Liver (tissue), 9 donors: ENCODE results near the gene TUNAR. TPM values are rescaled to one million over a fixed set of nuclear protein-coding genes. Genes with fewer than 3 reads are reported as not detected.

ENCODE experiments used
- DNase-seq: peaks from one replicate; pipeline ENCODE4 v3.0.0-alpha.2; 2017; ENCODE audit warnings: low spot score
- H3K27ac ChIP-seq, 2 donors: one replicate each; pipeline ENCODE4 v1.7.0; 2013; ENCODE audit warnings: inconsistent platforms in 2 of 2, low read length in 2 of 2, control low read depth in 1 of 2, low read depth in 1 of 2, mild to moderate bottlenecking in 1 of 2
- H3K27me3 ChIP-seq, 4 donors: one replicate each; pipeline versions ENCODE4 v1.6.1 to v1.7.0; 2013; ENCODE audit warnings: low read length in 3 of 4, inconsistent platforms in 1 of 4, mild to moderate bottlenecking in 1 of 4, moderate library complexity in 1 of 4; ENCODE audit not compliant: control insufficient read depth in 4 of 4, insufficient read depth in 4 of 4
- H3K36me3 ChIP-seq, 4 donors: one replicate each; pipeline versions ENCODE4 v1.6.1 to v1.7.0; 2013; ENCODE audit warnings: low read length in 3 of 4, mild to moderate bottlenecking in 3 of 4, low read depth in 1 of 4, moderate library complexity in 1 of 4; ENCODE audit not compliant: control insufficient read depth in 4 of 4, insufficient read depth in 3 of 4
- H3K4me1 ChIP-seq, 4 donors: one replicate each; pipeline versions ENCODE4 v1.6.1 to v1.7.0; 2013; ENCODE audit warnings: low read length in 3 of 4, mild to moderate bottlenecking in 3 of 4, moderate library complexity in 1 of 4; ENCODE audit not compliant: control insufficient read depth in 4 of 4, insufficient read depth in 4 of 4
- H3K4me3 ChIP-seq, 3 donors: one replicate each; pipeline versions ENCODE4 v1.6.1 to v1.7.0; 2013; ENCODE audit warnings: low read length in 3 of 3, control low read depth in 1 of 3, low read depth in 1 of 3, mild to moderate bottlenecking in 1 of 3
- H3K9ac ChIP-seq, 2 donors: one replicate each; pipeline ENCODE4 v1.7.0; 2013; ENCODE audit warnings: low read length in 2 of 2, mild to moderate bottlenecking in 2 of 2, moderate library complexity in 2 of 2, control low read depth in 1 of 2, low read depth in 1 of 2
- H3K9me3 ChIP-seq, 4 donors: one replicate each; pipeline versions ENCODE4 v1.6.1 to v1.7.0; 2013; ENCODE audit warnings: low read length in 3 of 4; ENCODE audit not compliant: control insufficient read depth in 4 of 4
- ATF3 ChIP-seq: IDR thresholded peaks from 2 replicates; pipeline ENCODE4 v1.6.1; 2016; ENCODE audit warnings: antibody characterized with exemption
- GABPA ChIP-seq, 2 donors: IDR thresholded peaks in 1 of 2; conservative IDR thresholded peaks in 1 of 2; 2 replicates each; pipeline ENCODE4 v1.6.1; 2016; ENCODE audit warnings: antibody characterized with exemption in 2 of 2, mild to moderate bottlenecking in 1 of 2, moderate library complexity in 1 of 2
- MAX ChIP-seq: IDR thresholded peaks from 2 replicates; pipeline ENCODE4 v1.6.1; 2016; ENCODE audit warnings: antibody characterized with exemption
- YY1 ChIP-seq: IDR thresholded peaks from 2 replicates; pipeline ENCODE4 v1.6.1; 2016; ENCODE audit warnings: antibody characterized with exemption, mild to moderate bottlenecking
- WGBS: extraction: QIAGEN DNeasy Blood & Tissue Kit; methylation state at CpG from one replicate; pipeline ENCODE4 v1.1.7; 2013; 5-methylcytosine and 5-hydroxymethylcytosine counted together
- polyA plus RNA-seq, 2 donors: library from polyadenylated mRNA; stranded (reverse) in 1 of 2; unstranded in 1 of 2; fragments of 200-250 nt in 1 of 2; fragments of >200 nt in 1 of 2; fragmentation: Nextera tagmentation in 1 of 2; extraction: Ambion mirVana in 1 of 2; gene quantifications; one replicate each; pipeline versions ENCODE4 v1.2.1 to v1.2.3, GENCODE V29; 2013 to 2015
- total RNA-seq, 2 donors: library from RNA; depleted of rRNA; stranded (reverse); fragments of >200 nt; gene quantifications; one replicate each; pipeline ENCODE4 v1.2.3, GENCODE V29; 2014
- TF ChIP-seq, protein P1 (sequence below): IDR thresholded peaks from 2 replicates; pipeline ENCODE4 v1.6.1; 2016; ENCODE audit warnings: antibody characterized with exemption, mild to moderate bottlenecking
- TF ChIP-seq, protein P2 (sequence below): IDR thresholded peaks from 2 replicates; pipeline ENCODE4 v1.6.1; 2016; ENCODE audit warnings: antibody characterized with exemption
- TF ChIP-seq, protein P3 (sequence below): fragments of 150-350 bp; IDR thresholded peaks from 2 replicates; pipeline ENCODE4 v1.5.1; 2017; ENCODE audit warnings: improper control_type of control experiment, low read depth, low read length; ENCODE audit not compliant: missing input control
- donor health status: healthy.
- donor health status: healthy.
- donor health status: healthy.
- donor health status: healthy.
- donor health status: healthy.

TUNAR gene
- total and polyA plus RNA-seq, 4 donors, result 0.14 TPM; not detected in 3

DNA sequence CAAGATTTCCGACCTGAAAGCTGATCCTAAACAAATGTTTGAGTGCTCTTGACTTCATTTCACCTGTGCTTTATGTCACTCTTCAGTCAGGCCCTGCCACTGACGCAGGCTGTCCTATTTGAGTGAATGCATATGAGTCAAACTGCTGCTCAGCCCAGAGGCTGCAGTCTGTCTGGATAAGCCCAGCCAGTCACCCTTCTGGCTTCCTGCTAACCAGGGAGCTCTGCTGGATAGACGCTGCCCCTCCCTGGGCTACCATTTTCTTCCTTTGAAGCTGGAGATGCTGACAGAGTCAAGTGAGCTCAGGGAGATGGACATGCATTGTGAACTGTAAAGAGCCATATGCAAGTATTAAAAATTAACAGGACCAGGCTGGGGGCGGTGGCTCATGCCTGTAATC is 5.1 kb upstream of the TUNAR start:
- TF ChIP-seq, protein P1, sequence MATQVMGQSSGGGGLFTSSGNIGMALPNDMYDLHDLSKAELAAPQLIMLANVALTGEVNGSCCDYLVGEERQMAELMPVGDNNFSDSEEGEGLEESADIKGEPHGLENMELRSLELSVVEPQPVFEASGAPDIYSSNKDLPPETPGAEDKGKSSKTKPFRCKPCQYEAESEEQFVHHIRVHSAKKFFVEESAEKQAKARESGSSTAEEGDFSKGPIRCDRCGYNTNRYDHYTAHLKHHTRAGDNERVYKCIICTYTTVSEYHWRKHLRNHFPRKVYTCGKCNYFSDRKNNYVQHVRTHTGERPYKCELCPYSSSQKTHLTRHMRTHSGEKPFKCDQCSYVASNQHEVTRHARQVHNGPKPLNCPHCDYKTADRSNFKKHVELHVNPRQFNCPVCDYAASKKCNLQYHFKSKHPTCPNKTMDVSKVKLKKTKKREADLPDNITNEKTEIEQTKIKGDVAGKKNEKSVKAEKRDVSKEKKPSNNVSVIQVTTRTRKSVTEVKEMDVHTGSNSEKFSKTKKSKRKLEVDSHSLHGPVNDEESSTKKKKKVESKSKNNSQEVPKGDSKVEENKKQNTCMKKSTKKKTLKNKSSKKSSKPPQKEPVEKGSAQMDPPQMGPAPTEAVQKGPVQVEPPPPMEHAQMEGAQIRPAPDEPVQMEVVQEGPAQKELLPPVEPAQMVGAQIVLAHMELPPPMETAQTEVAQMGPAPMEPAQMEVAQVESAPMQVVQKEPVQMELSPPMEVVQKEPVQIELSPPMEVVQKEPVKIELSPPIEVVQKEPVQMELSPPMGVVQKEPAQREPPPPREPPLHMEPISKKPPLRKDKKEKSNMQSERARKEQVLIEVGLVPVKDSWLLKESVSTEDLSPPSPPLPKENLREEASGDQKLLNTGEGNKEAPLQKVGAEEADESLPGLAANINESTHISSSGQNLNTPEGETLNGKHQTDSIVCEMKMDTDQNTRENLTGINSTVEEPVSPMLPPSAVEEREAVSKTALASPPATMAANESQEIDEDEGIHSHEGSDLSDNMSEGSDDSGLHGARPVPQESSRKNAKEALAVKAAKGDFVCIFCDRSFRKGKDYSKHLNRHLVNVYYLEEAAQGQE, result no peak
- TF ChIP-seq, protein P2, sequence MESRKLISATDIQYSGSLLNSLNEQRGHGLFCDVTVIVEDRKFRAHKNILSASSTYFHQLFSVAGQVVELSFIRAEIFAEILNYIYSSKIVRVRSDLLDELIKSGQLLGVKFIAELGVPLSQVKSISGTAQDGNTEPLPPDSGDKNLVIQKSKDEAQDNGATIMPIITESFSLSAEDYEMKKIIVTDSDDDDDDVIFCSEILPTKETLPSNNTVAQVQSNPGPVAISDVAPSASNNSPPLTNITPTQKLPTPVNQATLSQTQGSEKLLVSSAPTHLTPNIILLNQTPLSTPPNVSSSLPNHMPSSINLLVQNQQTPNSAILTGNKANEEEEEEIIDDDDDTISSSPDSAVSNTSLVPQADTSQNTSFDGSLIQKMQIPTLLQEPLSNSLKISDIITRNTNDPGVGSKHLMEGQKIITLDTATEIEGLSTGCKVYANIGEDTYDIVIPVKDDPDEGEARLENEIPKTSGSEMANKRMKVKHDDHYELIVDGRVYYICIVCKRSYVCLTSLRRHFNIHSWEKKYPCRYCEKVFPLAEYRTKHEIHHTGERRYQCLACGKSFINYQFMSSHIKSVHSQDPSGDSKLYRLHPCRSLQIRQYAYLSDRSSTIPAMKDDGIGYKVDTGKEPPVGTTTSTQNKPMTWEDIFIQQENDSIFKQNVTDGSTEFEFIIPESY, result no peak
- H3K36me3 ChIP-seq, result no peaks in the 10 kb centered on the region
- peaks cover 0 to 5% (median 2%) of the 10 kb centered on the region in 4 donors for H3K4me1 ChIP-seq
- 43% methylated on average over 4 of the region's 4 CpGs for WGBS
- H3K9ac ChIP-seq, result no peak overlapping the region
- peaks cover 0 to 4% (median 1%) of the 10 kb centered on the region in 4 donors for H3K27me3 ChIP-seq
- peaks cover 0 to under 1% (median 0%) of the 10 kb centered on the region in 4 donors for H3K9me3 ChIP-seq
- no peak for DNase-seq
- no peak overlapping the region for H3K27ac ChIP-seq
- no peak overlapping the region for H3K4me3 ChIP-seq

DNA sequence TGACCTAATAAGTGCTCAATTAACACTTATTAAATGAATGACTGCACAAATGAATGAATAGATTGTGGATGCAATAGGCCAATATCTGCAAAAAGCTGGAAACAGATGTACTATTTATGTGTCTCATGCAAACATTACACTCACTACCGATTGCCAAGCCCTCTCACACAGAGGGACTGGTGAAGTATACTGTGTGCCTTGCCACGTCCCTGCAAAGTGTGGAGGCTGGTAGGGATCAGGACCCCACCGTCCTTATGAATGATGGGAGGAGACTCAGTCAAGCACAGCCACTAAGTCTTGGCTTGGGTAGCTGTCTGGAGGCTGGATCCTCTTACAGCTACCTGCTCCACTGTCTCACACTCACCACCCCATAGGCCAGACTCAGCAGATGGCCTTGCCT is 3.9 kb upstream of the TUNAR start:
- Histone ChIP-seq H3K27ac (no peak overlapping the region), H3K4me3 (no peak overlapping the region), H3K9ac (no peak overlapping the region), H3K36me3 (no peaks in the 10 kb centered on the region), H3K4me1 (peaks cover 0 to 9% (median 6%) of the 10 kb centered on the region in 4 donors), H3K27me3 (peaks cover 0 to 4% (median 1%) of the 10 kb centered on the region in 4 donors), H3K9me3 (no peaks in the 10 kb centered on the region)
- 60% methylated on average over 3 of the region's 3 CpGs for WGBS
- no peak for DNase-seq
- no peak for TF ChIP-seq YY1
- no peak for TF ChIP-seq ATF3
- TF ChIP-seq, protein P2, result no peak
- no peak for TF ChIP-seq GABPA (IDR thresholded peaks at IDR 0.05 in 1 of 2, conservative IDR thresholded peaks at IDR 0.05 in 1 of 2)
- TF ChIP-seq, protein P3, sequence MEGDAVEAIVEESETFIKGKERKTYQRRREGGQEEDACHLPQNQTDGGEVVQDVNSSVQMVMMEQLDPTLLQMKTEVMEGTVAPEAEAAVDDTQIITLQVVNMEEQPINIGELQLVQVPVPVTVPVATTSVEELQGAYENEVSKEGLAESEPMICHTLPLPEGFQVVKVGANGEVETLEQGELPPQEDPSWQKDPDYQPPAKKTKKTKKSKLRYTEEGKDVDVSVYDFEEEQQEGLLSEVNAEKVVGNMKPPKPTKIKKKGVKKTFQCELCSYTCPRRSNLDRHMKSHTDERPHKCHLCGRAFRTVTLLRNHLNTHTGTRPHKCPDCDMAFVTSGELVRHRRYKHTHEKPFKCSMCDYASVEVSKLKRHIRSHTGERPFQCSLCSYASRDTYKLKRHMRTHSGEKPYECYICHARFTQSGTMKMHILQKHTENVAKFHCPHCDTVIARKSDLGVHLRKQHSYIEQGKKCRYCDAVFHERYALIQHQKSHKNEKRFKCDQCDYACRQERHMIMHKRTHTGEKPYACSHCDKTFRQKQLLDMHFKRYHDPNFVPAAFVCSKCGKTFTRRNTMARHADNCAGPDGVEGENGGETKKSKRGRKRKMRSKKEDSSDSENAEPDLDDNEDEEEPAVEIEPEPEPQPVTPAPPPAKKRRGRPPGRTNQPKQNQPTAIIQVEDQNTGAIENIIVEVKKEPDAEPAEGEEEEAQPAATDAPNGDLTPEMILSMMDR, result no peak
- TF ChIP-seq MAX, result no peak
